ENCODE data around the gene TMEM198.

TMEM198 gene

GRCh38 chr2:219508971-219509779, 34.7 kb upstream of the TMEM198 start:
- no peak for DNase-seq (ENCODE audit: low spot score)

GRCh38 chr2:219509780-219510511, 33.9 kb upstream of the TMEM198 start:
- DNase-seq (ENCODE audit: low spot score): peak; percentile 86

GRCh38 chr2:219510512-219511135, 33.2 kb upstream of the TMEM198 start:
- DNase-seq (ENCODE audit: low spot score): no peak

- DNase-seq (ENCODE audit: low spot score): no peak
Measured at GRCh38 chr2:219511547-219512325, 32.1 kb upstream of the TMEM198 start.

- DNase-seq (ENCODE audit: low spot score): no peak
Measured at GRCh38 chr2:219512524-219513216, 31.2 kb upstream of the TMEM198 start.

- no peak for DNase-seq (ENCODE audit: low spot score)
Measured at GRCh38 chr2:219513787-219514186, 30.0 kb upstream of the TMEM198 start.

GRCh38 chr2:219514196-219514761, 29.5 kb upstream of the TMEM198 start, which contains the start of gene ASIC4:
TSS of gene ASIC4 (plus strand) at chr2:219514482. CDS start at chr2:219514725, 243 bp downstream.
- DNase-seq (ENCODE audit: low spot score): no peak

- no peak for DNase-seq (ENCODE audit: low spot score)
Measured at GRCh38 chr2:219514836-219515235, 29.0 kb upstream of the TMEM198 start.

- DNase-seq (ENCODE audit: low spot score): no peak
Measured at GRCh38 chr2:219515874-219516629, 27.8 kb upstream of the TMEM198 start.

- DNase-seq (ENCODE audit: low spot score): no peak
Measured at GRCh38 chr2:219516888-219517287, 26.9 kb upstream of the TMEM198 start.

- DNase-seq (ENCODE audit: low spot score): no peak
Measured at GRCh38 chr2:219517954-219518778, 25.7 kb upstream of the TMEM198 start.

- no peak for DNase-seq (ENCODE audit: low spot score)
Measured at GRCh38 chr2:219519526-219519916, 24.3 kb upstream of the TMEM198 start.

- no peak for DNase-seq (ENCODE audit: low spot score)
Measured at GRCh38 chr2:219520079-219520478, 23.7 kb upstream of the TMEM198 start.

- DNase-seq (ENCODE audit: low spot score): peak; percentile 97
Measured at GRCh38 chr2:219521066-219521880, 22.6 kb upstream of the TMEM198 start.

GRCh38 chr2:219522111-219523030, 21.5 kb upstream of the TMEM198 start:
- peak; percentile 79 for DNase-seq (ENCODE audit: low spot score)

- DNase-seq (ENCODE audit: low spot score): no peak
Measured at GRCh38 chr2:219523031-219523671, 20.7 kb upstream of the TMEM198 start.

- no peak for DNase-seq (ENCODE audit: low spot score)
Measured at GRCh38 chr2:219524817-219525216, 19.0 kb upstream of the TMEM198 start.
